HG03064 (cell line): Measurements from ENCODE around the gene ANAPC15.

Experiments
- ATAC-seq: cut with Tn5 transposase; IDR thresholded peaks from one replicate; pipeline ENCODE4 v1.9.1; 2021; ENCODE audit warnings: low read depth; ENCODE audit not compliant: unreplicated experiment

ANAPC15 gene

DNA sequence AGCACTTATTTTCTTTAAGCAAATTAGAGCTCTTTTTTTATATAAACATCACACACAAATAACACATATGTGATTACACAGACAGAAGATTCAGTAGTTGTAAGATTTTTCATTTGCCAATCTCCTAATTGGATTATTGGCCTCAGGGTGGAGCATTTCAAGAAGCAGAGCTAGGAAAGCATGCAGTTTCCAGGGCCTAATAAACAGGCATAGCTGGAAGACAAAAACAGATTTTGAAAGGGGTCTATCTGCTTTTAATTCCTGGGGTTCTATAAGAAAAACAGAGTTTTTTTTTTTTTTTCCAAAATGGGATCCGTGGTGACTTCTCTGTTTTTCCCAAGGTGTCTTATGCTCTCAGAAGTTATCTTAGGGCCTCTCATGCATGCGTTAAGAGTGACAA is 15.4 kb upstream of the ANAPC15 start:
- ATAC-seq: no peak

DNA sequence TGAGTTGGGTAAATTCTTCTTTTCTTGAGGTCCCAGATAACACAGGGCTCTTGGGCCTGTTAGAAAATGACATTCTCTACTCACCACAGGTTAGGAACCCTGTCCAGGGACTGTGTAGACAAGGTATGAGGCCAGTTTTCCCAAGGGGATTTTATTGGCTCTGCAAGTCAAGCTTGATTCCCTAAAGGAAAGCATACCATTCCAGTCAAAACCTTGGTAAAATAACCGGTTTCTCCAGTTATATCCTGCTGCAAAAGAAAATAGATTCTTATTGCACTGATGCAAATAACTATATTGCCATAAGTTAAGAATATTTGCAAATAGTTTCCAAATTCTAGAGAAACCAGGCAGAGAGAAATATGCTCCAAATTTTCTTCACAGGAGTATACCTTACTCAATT is 13.5 kb upstream of the ANAPC15 start:
- ATAC-seq: no peak

DNA sequence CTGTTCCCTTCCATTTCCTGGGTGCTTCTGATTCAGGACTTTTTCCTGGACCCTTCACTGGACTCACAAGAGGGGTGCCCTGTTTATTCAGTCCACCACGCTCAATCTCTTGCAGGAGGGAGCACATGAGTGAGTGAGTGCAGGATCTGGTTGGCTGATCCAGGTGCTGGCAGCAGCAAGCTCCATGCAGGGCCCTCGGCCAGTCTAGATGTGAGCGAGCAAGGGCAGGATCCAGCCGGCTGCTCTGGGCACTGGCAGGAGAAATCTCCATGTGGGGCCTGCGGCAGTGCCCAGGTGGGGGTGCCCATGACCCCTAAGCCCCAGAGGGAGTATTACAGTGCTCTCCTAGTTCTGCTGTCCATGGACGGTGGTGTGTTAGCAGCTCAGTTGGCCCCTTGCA is 11.6 kb upstream of the ANAPC15 start:
- ATAC-seq: no peak

DNA sequence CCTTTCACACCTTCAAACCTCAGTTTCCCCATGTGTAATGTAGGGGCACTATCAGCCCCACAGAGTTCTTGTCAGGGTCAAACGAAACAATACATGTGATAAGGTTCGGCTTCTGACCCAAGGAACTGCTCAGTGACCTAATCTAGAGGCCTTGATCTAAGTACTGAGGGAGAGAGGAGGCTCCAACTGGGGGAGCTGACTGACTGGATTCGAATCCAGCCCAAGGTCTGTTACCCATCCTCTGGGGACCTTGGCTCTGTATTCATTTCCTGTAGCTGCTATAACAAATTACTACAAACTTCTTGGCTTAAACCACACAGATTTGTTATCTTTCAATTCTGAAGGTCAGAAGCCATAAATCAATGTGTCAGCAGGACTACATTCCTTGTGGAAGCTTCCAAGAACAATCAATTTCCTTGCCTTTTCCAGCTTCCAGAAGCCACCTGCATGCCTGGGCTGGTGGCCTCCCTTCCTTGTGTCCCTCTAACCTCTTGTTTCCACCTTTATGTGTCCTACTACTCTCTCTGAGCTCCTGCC is 10.7 kb upstream of the ANAPC15 start:
- no peak for ATAC-seq

DNA sequence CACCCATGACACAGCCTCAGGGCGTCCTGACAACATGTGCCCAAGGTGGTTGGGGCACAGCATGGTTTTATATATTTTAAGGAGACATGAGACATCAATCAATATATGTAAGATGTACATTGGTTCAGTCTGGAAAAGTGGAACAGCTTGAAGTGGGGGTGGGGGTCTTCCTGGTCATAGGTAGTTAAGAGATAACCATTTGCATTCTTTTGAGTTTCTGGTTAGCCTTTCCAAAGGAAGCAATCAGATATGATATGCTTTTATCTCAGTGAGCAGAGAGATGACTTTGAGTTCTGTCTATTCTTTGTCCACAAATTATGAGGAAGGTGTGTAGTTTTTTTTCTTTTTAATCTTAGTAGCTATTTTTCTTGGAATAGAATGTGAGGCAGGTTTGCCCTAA is 10.1 kb upstream of the ANAPC15 start:
- no peak for ATAC-seq

DNA sequence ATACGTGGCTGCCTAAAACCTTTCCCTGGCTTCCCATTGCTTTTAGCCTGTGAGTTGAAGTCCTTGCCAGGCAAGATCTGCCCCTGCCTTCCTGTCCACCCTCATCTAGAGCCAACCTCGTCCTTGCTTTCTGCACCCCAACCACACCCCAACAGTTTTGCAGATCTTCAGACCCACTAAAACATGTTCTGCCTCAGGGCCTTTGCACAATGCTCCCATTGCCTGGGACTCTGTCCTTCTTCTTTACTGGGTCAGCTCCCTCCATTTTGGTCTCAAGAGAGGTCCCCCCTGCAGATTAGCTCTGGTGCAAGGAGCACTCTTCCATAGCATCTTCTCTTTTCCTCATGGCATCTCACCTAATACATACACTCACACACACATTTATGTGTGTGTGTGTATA is 8.4 kb upstream of the ANAPC15 start:
- ATAC-seq: no peak

DNA sequence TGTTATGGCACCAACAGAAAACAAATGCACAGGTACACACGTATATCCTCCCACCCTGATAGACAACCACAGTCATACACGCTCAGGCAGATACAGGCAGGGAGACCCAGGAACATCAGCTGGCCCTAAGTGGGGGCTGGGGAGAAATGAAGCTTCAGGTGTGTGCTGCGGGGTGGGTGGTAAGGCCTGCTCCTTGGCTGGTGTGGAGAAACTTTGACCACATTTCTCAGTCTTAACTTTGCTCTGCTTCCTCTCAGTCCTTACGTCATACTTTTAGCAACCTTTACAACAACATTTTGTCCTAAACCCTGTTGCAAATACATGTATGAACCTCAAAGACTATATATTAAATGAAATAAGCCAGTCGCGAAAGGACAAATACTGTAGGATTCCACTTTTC is 6.7 kb upstream of the ANAPC15 start:
- ATAC-seq: no peak

DNA sequence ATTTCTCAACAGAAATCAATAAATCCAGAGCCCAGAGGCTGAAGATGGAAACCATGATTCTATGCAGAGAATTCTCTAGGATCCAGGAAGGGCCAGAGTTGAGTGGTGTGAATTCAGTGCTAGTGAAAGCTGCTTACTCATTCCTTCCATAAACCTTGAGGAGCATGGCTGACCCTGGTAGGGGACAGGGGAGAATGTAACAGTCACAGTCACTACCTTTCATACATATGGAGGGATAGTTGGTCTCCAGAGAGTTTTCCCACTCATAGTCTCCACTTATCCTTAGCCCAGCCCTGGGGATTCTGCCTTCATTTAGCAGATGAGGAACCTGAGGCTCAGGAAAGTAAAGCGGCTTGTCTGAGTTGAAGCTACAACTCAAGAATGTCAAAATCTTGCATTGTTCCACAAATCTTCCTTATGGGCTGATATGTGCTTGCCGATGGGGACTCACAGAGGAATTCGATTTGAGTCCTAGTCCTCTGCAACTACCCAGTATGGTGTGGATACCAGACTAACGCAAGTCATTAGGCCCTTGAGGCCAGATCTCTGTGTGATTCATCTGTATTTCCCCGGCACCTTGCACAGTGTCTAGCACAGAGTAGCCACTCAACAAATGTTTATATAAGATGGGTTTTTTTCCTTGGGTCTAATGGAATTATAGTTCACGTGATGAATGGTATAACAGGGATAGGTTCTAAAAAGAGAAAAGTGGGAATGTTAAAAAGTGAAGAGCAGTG is 3.7 kb upstream of the ANAPC15 start:
- no peak for ATAC-seq

DNA sequence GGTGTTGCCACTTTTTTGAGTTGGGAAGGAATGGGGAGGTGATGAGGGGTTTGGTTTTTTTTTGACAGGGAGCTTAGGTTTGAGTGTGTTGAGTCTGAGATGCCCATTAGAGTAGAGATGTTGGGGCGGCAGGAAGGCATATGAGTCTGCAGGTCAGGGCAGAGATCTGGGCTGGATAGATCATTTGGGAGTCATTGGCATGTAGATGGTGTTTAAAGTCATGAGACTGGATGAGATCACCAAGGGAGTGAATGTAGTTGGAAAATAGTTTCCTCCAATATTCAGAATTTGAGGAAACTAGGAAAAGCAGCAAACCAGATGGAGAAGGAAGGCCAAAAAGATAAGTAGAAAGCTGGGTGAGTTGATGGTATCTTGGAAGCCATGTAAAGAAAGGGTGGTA is 2.1 kb upstream of the ANAPC15 start:
- no peak for ATAC-seq

DNA sequence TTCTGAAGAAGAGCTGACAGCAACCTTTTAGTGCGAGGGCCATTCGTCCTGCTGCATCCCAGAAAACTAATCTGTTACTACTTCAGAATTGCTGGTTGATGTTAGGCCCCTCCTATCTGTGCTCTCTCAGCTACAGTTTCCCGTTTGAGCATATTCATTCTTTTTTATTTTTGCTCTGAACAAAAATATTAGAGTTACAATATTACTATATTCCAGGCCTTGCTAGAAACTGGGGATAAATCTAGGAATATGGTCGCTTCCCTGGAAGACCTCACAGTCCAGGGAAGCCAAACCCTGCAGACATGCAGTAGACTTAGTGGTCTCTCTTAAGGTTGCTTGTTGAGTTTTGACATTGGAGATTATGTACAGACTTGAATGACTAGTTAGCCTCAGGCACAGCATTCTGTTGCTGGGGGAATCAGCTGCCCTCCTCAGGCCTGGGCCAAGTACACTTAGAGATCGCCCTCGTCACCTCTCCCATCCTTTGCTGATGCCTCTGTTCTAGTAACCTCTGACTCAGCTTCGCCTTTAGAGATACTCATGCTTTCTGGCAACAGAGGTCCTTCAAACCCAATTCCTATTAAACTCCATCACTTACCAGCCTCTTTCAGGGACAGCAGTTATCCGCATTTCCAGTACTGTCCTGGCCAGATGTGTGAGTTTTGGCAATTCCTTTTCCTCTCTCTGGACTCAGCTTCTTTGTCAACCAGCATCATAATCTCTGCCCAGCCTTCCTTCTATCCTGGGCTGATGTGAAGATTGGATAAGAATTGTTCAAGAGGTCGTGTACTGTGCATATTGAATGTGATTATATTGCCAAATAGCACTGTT is 698 bp upstream of the ANAPC15 start:
- no peak for ATAC-seq

DNA sequence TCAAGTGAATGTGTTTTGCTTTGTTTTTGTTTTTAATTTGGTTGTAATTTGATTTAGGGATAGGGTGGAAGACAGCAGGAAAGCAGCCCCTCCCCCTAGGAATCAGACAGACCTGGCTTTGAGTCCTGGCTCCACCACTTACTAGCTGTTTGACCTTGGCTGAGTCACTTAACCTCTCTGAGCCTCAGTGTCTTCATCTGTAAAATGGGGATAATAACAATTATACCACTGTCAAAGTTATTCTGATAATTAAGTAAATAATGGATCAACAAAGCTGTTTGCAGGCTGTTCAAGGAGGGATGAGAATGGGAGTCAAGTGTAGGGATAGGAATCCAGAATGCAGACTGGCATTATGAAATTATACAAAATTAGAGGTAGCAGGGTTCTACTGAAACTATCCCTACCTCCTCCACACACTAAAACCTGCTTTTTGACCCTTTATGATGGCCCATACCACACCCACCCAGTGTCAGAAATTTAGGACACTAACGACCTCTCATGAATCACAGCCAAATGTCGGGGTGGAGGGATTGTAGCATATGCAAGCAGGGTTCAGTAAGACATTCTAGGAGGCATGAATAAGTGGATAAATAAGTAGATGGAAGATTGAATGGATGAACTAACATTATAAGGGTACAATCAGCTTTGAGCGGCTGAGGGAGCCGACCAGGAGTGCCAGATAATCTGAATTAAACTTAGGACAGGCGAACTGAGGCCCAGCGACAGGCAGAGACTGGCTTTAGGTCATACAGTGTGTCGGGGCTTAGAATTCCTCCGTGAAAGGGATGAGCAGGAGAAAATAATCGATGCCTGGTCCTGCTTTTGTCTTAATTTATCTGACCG is 974 bp downstream of the ANAPC15 start:
- no peak for ATAC-seq

DNA sequence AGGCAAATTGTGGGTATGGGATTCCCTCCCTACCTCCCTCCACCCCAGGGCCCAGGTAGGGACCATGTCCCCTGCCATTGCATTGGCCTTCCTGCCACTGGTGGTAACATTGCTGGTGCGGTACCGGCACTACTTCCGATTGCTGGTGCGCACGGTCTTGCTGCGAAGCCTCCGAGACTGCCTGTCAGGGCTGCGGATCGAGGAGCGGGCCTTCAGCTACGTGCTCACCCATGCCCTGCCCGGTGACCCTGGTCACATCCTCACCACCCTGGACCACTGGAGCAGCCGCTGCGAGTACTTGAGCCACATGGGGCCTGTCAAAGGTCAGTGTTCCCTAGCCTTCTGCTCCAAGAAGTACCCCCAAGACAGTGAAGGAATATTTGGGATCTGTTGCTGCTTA is 6.6 kb downstream of the ANAPC15 start, which contains the start of gene TOMT:
Gene TOMT, plus strand, starts transcription at position 37 of the 400 bp plus-strand sequence. Its CDS starts 28 bp downstream, at position 65.
- no peak for ATAC-seq

DNA sequence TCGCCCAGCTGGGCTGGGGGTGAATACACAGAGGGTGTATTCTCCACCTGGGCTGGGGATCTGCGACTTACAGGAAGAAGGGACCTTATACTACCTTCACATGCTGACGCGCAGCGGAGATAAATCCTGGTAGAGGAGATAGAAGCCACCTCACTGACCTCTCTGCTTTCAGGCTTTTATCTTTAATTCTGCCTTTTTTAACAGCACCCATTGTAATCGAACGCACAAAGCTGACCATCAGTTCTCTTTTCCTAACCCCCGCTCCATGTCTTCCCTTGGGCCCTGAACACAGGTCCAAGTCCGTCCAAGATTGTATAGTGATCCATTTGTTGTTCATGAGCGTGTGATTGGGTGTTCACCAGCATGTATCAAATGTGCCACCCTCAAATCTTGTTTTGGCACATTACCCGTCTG is 8.7 kb downstream of the ANAPC15 start:
- ATAC-seq: no peak

DNA sequence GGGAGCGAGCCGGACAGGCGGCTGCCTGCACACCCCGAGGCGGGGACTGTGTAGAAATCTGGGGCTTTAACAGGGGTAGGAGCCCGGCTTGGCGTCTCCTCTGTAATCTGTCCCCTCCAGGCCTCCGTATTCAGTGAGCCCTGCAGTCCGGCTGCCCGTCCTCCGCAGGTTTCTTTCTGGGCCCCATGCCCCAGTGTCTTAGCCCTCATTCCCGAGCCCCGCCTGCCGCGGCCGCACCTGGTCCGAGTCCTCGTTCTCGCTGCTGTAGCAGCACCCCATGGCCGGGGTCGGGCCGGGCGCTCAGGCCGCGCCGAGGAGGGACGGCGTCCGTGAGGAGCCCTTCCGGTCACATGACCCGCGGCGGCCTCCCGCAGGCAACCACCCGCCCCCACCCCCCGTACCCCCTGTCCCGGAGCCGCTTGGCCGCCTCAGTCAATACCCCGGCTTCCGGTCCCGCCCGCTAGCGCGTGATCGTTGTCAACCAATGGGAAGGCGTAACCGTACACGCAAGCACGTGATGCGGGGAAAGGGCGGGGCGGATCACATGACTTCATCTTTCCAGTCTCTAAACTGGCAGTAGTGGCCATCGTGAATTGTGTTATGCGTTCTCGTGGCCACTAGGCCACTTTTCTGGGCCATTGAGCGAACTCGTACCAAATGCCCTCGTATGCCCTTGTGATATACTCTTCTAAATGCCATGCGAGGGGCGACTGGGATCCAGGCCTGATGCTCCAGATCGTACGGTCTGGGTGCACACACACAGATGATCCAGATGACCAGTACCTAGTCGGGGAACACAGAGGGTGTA is 9.3 kb downstream of the ANAPC15 start, which contains the start of gene LAMTOR1:
Gene LAMTOR1, minus strand, starts transcription at position 352 of the 808 bp plus-strand sequence. Its CDS starts 73 bp downstream, at position 279.
- ATAC-seq: peak; percentile 65

DNA sequence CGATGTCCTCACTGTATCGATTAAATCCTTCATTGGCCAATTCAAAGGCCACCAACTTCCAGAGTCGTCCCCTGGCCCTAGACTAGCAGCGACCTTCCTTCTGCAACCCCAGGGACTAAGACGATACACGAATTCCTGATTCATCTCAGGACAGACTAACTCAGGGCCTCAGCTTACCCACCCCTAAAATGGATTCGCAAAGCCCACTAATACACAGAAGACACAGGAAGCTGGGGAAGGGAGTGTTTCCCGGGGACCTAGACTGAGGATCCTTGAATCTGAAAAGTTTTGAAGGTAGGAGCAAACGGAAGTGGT is 9.9 kb downstream of the ANAPC15 start:
- no peak for ATAC-seq

DNA sequence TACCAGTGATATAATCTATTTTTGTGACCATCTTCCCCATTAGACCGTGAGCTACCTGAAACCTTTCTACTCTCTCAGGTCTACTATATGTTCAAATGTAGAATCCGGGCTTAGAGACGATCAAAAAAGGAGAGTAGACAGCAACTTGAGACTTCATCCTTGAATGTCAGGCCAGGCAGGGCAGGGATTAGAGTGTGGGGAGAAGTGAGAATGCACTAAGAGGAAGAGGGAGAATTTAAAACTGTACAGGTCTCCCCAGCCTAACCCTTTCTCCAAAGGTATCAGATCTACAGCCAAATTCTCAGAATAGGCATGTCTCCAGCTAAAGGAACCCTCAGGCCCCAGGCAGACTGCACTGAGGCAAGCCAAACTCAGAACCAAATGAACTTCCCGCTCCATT is 10.3 kb downstream of the ANAPC15 start:
- no peak for ATAC-seq

DNA sequence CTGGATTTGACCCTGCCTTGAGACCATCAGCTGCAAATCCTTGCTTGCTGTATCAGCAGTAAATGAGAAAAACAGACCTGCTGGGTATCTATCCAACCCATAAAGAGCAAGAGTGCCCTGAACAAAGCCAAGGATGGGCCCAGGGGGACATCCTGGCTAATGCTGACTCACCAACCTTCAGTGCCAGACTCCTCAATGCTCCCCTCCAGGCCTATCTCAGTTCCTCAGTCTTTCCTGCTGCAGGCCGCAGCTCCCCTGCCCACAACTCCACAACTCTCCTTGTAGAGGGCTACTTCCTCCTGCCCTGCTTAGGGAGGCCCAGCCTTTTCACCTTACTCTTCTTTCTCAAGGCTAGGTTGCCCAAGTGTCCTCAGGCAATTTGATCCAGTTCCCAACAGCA is 12.0 kb downstream of the ANAPC15 start:
- no peak for ATAC-seq

DNA sequence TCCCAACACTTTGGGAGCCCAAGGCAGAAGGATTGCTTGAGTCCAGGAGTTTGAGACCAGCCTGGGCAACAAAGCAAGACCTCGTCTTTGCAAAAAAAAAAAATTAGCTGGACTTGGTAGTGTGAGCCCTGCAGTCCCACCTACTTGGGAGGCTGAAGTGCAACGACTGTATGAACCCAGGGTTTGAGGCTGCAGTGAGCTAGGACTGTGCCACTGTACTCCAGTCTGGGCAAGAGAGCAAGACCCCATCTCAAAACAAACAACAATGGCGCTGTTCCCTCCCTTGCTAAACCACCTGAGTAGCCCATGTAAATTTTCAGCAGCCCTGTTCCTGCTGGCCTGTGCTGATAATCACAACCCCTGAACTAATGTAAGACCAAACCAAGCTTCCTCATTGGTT is 12.5 kb downstream of the ANAPC15 start:
- no peak for ATAC-seq

DNA sequence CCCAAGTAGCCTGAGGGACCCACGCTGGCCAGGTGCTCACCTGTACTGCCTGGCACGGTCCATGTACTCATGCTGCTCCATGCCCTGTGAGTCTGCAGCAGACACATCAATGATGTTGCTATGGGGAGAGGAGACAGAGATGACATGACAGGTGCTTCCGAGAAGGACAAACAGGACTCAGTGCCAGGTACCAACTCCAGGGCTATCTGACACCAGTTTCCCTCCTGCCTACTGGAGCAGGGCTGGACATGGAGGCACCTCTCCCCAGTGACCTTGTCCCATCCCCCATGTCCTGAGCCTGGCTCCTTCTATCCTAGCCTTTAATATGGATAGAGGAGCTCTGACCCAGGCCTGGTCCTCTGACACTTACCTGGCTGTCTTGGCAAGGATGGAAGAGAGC is 13.8 kb downstream of the ANAPC15 start:
- ATAC-seq: no peak

DNA sequence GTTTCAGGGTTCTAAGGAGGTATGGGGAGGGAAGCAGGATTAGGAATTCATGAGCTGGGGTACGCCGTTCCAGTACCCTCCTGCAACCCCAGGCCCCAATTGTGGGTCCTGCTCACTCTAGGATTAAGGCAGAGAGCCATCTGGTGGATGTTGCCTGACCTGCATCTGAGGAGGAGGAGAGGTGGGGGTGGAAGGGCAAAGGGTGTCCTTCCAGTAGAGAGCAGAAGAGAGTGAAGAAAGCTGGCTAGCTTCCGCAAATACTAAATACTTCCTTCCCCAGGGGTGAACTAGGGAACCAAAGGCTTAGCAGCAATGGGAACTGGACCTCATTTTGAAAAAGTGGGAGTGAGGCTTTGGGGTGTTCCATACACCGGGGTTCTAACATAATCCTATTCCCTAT is 21.2 kb downstream of the ANAPC15 start:
- no peak for ATAC-seq
